ENCODE results near the gene EXOC2. TPM values are rescaled to one million over a fixed set of nuclear protein-coding genes. Genes with fewer than 3 reads are reported as not detected.

Gene EXOC2
- total RNA-seq, 2 donors from 2014 or later = 34.0 to 46.1 TPM

DNA sequence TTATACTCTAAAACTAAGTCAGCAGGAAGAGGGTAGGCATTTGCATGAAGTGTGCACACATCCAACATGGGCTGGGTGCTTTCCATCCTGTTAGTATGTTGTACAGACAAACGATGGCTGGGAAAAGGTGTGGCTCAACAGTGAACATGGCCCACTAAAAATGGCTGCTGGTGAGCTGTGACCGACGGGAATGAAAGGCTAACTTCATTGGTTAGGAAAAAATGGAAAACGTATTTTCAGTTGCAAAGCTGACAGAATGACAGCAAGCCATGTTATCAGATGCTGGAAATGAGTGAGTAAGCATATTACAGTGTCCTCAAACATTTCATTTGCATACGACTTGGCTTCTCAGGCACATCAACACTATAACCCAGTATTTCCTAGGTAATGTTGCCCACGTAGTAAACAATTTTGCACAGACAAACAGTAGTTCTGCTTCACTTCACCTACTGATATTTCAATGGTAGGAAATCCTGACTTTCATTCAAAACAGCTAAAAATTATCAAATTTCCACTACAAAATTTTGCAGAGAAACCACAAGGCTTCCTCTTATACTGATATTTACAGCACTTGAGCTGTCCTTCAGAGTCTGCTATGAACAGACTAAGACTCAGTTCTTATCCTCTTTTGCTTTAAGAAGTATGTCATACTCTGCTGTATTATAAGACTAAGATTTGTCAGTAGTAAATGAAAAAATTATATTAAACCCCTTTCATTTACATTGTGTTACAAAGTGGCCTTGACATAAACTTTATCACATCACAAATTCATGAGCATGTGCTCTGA lies 202.5 kb downstream of the EXOC2 start:
- DNase-seq (ENCODE audit: low spot score) (no peak), ATAC-seq (peak; percentile 79 to 81)
- H3K4me3 Mint-ChIP-seq = peak overlapping the region; percentile 87
- peak overlapping the region; percentile 88 to 94 for H3K27ac Mint-ChIP-seq
- H3K27me3 Mint-ChIP-seq = no peaks in the 10 kb centered on the region
- peaks cover 14% of the 10 kb centered on the region for H3K36me3 Mint-ChIP-seq
- H3K4me1 Mint-ChIP-seq (ENCODE audit: low read depth in 2 of 2) = peaks cover 49 to 61% of the 10 kb centered on the region in 2 donors
- no peaks in the 10 kb centered on the region for H3K9me3 Mint-ChIP-seq

DNA sequence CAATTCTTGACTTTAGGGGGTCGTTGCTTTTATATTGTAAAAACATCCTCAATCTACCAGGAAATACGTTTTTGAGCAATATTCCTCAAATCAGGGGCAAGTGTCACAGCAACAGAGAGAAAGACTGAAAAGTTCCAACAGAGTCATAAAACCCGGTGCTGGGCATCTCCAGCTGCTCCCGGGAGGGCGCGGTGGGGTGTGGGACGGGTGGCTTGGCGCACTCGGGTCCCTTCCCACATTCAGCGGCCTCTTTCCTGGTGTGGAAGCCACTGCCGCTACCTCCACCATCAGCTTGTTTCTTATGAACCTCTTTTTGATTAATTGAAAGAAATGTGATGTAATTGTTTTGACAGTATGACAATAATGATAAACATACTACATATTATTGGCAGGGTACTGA lies 203.2 kb downstream of the EXOC2 start:
- Mint-ChIP-seq H3K9me3 (no peaks in the 10 kb centered on the region), H3K27me3 (no peaks in the 10 kb centered on the region), H3K4me1 (ENCODE audit: low read depth in 2 of 2) (peaks cover 49 to 61% of the 10 kb centered on the region in 2 donors), H3K27ac (peak overlapping the region; percentile 88 to 94), H3K36me3 (peaks cover 14% of the 10 kb centered on the region), H3K4me3 (peak overlapping the region; percentile 87)
- DNase-seq (ENCODE audit: low spot score) = no peak
- ATAC-seq = no peak

DNA sequence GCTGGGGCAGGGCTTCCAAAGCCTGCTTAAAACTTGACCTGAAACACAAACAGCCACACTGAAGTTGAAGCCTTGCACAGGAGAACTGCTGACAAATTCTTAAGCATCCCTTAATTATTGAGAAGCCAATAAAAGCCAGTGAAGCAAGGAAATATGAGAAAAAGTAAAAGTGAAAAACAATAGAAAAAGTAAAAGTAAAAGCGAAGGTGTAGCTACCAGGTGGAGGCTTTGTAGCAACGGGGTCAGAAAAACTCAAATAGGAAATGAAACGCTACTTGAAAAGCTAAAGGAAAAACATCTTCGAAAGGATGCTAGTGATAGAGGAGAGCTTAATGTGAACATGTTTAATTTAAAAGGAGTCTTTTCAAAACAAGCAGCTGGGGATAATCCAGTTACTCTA lies 203.9 kb downstream of the EXOC2 start:
- peaks cover 52 to 62% of the 10 kb centered on the region in 2 donors for H3K4me1 Mint-ChIP-seq (ENCODE audit: low read depth in 2 of 2)
- no peaks in the 10 kb centered on the region for H3K9me3 Mint-ChIP-seq
- ATAC-seq (no peak), DNase-seq (ENCODE audit: low spot score) (no peak)
- H3K27ac Mint-ChIP-seq = peak overlapping the region; percentile 88 to 94
- peak overlapping the region; percentile 87 for H3K4me3 Mint-ChIP-seq
- H3K36me3 Mint-ChIP-seq = peaks cover 17% of the 10 kb centered on the region
- H3K27me3 Mint-ChIP-seq = no peaks in the 10 kb centered on the region

DNA sequence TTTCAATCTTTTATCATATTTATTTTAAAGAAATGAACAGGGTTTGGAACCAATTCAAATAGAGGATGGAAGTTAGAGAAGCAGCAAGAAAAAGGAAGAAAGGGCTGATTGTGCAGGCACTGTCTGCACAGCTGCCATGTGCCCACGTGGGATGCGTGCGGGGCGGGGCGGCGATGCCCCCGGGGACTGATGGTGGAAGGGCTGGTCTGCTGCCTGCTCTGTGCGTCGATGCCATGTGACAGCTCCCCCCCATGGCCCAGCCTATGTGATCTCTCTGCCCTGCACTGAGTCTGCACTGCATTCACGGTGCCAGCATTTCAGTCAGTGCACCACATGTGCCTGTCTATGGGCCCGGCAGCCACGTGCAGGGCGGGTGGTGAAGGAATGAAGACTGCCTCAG lies 205.0 kb downstream of the EXOC2 start:
- no peak overlapping the region for H3K4me3 Mint-ChIP-seq

DNA sequence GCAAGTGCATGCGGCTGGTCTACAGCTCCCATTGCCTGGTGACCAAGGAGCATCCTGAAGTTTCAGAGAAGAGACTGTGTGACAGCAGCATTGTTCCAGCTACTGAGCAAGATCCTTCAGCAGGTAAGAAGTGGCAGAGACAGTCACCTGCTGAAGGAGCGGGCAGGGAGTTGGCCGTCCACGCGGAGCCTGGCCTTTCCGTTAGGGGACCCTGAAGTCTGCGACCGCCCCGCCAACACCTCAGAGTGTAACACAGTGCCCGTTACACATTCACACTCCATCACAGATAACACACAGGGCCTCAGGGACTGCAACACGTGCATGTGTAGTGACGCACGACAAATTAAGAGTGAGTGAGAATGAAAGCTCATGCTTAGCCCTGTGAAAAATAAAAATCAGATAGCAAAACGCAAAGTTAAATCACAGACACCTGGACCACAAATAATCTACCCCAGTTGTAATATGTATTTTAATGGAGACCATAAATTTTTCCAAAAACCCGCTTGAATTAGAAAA lies 207.2 kb downstream of the EXOC2 start:
- H3K4me3 Mint-ChIP-seq = no peak overlapping the region
- no peak overlapping the region for H3K27ac Mint-ChIP-seq
- DNase-seq (ENCODE audit: low spot score) (no peak), ATAC-seq (no peak)
- peaks cover 30 to 46% of the 10 kb centered on the region in 2 donors for H3K4me1 Mint-ChIP-seq (ENCODE audit: low read depth in 2 of 2)
- peaks cover 16% of the 10 kb centered on the region for H3K36me3 Mint-ChIP-seq
- H3K9me3 Mint-ChIP-seq = no peaks in the 10 kb centered on the region
- no peaks in the 10 kb centered on the region for H3K27me3 Mint-ChIP-seq

More for the DNA sequence above, 205.0 kb downstream of the EXOC2 start:
- peaks cover 51 to 60% of the 10 kb centered on the region in 2 donors for H3K4me1 Mint-ChIP-seq (ENCODE audit: low read depth in 2 of 2)
- no peak for DNase-seq (ENCODE audit: low spot score)
- no peak for ATAC-seq
- no peaks in the 10 kb centered on the region for H3K9me3 Mint-ChIP-seq
- no peak overlapping the region for H3K27ac Mint-ChIP-seq
- peaks cover 21% of the 10 kb centered on the region for H3K36me3 Mint-ChIP-seq
- no peaks in the 10 kb centered on the region for H3K27me3 Mint-ChIP-seq

DNA sequence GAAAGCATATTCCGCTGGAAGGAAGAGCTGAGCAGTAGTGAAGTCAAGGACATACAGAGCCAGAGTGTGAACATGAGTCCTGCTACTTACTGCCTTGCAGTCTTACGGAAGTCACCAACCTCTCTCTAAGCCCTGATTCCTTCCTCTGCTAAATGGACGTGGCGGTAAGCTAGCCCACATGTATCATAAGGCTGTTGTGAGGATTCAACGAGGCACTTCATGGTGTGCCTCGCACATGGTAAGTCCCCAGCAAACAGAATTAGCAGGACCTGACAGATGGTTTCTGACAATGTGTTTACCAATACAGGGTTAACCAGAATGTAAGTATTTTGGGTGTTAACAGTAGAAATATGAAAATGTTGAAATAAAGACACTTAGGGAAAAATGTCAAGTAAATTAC lies 208.2 kb downstream of the EXOC2 start:
- ATAC-seq = peak in 1 of 2 donors; percentile 11
- Mint-ChIP-seq H3K4me1 (ENCODE audit: low read depth in 2 of 2) (peaks cover 23 to 36% of the 10 kb centered on the region in 2 donors), H3K27ac (peak overlapping the region; percentile 81 to 84), H3K27me3 (no peaks in the 10 kb centered on the region), H3K9me3 (no peaks in the 10 kb centered on the region), H3K36me3 (peaks cover 16% of the 10 kb centered on the region), H3K4me3 (peak overlapping the region; percentile 45)
- DNase-seq (ENCODE audit: low spot score) = no peak

DNA sequence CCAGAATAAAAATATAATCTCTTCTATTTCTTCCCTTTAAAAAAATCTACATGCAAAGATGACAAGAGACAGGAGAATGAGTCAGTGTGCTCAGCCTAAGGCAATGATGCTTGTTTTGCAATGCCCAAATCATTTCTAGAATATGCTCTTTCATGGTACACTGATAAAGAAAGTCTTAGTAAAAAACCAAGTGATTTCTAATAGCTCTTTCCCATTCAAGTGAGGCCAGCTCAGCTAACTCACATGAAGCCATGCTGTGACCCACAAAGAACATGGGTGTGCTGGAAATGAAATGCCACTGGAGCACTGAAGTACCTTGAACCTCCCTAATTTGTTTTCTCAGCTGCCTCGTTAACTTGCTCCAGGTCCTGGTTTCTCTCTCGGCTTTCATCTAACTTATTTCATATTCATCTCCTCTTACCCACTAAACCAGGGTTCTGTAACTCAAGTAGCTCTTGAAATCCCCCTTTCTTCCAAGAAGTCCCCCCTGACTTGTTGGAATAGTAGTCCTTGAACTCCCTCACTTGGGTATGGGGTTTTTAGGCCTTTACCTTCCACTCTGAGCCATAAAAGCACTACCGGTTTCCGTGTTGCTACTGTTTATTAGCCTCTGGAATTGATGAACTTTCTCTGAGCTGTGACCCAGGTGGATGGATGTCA lies 208.7 kb downstream of the EXOC2 start:
- peak overlapping the region; percentile 81 to 84 for H3K27ac Mint-ChIP-seq
- H3K36me3 Mint-ChIP-seq = peaks cover 13% of the 10 kb centered on the region
- no peaks in the 10 kb centered on the region for H3K9me3 Mint-ChIP-seq
- H3K27me3 Mint-ChIP-seq = no peaks in the 10 kb centered on the region
- DNase-seq (ENCODE audit: low spot score) (no peak), ATAC-seq (peak; percentile 93)
- H3K4me1 Mint-ChIP-seq (ENCODE audit: low read depth in 2 of 2) = peaks cover 18 to 34% of the 10 kb centered on the region in 2 donors
- peak overlapping the region; percentile 45 for H3K4me3 Mint-ChIP-seq

DNA sequence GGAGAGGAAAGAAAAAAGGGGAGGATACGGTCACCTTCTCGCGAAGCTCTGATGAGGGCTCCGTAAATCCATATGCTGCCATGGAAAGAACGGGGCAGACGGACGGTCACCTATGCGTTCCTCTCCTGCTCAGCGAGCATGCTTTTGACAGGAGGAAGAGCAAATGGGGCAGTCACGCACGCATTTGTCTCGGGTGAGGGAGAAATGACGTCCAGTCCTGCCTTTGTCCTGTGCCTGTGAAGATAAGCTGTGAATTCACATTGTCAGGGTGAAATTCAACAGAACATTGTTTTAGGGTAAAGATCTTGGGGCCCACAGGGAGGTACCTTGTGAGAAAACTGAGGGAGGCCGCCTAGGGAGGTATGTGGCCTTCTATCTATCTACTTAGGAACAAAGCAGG lies 217.6 kb downstream of the EXOC2 start:
- DNase-seq (ENCODE audit: low spot score) = no peak
- H3K9me3 Mint-ChIP-seq = no peaks in the 10 kb centered on the region
- no peaks in the 10 kb centered on the region for H3K27me3 Mint-ChIP-seq
- no peak for ATAC-seq
- no peaks in the 10 kb centered on the region for H3K36me3 Mint-ChIP-seq
- H3K4me1 Mint-ChIP-seq (ENCODE audit: low read depth in 2 of 2) = peaks cover 32 to 39% of the 10 kb centered on the region in 2 donors
- H3K4me3 Mint-ChIP-seq = peak overlapping the region; percentile 67
- peak overlapping the region; percentile 0 to 89 for H3K27ac Mint-ChIP-seq

DNA sequence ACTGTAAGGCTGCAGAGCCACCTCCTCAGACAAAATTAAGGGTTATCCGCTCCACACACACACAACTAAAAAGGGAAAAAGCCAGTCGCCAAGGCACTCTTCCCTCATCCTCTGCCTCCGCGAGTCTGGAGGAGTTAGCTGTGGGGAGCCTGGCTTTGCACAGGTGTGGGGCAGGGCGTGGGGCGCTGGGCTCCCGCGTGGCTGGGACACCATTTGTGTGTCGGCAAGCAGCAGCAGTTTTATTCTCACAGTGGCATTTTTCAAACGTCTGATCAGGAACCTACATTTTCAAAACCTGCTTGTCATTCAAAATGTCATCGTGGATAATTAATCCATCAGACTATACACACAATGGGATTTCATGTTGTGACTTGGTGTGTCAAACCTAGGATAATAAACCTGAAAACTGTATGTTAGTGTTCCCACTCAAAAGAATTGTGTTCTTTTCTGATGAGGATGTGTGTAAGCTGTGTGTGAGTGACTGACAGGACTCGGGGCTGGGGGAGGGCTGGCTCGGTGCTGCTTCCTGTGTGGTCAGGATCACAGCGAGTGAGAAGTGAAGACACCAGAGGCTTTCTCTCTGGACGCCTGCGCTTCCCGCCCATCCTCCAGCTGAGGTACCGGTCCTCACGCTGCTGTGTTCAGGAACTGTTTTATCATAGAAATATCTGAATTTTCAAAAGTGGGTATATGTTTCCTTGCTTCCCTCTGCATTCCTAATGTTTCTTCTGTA lies 218.3 kb downstream of the EXOC2 start:
- peak; percentile 91 for DNase-seq (ENCODE audit: low spot score)
- peak overlapping the region; percentile 67 for H3K4me3 Mint-ChIP-seq
- H3K27me3 Mint-ChIP-seq = no peaks in the 10 kb centered on the region
- peak; percentile 97 to 100 for ATAC-seq
- no peaks in the 10 kb centered on the region for H3K36me3 Mint-ChIP-seq
- no peaks in the 10 kb centered on the region for H3K9me3 Mint-ChIP-seq
- peaks cover 38 to 46% of the 10 kb centered on the region in 2 donors for H3K4me1 Mint-ChIP-seq (ENCODE audit: low read depth in 2 of 2)
- peak overlapping the region; percentile 0 to 89 for H3K27ac Mint-ChIP-seq

DNA sequence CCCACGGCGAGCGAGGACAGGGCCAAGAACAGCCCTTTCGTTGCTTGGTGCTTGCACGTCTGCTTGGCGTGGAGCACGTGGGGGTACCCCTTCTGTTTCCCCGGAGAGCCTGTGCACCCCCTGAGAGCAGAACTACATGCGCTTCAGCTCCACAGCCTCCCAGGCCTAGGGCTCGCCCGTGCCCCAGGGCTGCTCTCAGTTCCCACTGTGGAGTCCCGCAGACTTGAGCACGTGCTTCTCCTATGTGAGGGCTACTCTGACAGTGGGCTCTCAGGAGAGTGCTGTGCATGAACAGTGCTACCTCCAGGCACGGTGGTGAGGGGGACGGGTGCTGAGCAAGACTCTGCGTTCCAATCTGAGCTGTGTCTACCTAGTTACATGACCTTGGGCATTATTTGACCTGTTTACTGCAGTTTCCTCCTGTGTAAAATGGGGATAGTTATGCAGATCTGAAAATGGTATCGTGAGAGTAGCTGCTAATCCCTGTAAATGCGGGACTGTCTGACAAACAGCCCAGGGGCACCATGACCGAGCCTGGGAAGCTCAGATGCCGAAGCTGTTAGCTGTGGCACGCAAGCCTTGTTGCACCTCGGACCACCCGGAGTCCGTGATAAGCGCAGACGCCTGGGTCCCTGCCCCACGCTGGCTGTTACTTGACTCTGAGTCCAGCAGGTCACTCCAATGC lies 219.0 kb downstream of the EXOC2 start:
- no peak for DNase-seq (ENCODE audit: low spot score)
- Mint-ChIP-seq H3K4me1 (ENCODE audit: low read depth in 2 of 2) (peaks cover 40 to 41% of the 10 kb centered on the region in 2 donors), H3K36me3 (no peaks in the 10 kb centered on the region), H3K27ac (peak overlapping the region; percentile 0 to 89), H3K4me3 (peak overlapping the region; percentile 67), H3K9me3 (no peaks in the 10 kb centered on the region), H3K27me3 (no peaks in the 10 kb centered on the region)
- ATAC-seq = no peak

DNA sequence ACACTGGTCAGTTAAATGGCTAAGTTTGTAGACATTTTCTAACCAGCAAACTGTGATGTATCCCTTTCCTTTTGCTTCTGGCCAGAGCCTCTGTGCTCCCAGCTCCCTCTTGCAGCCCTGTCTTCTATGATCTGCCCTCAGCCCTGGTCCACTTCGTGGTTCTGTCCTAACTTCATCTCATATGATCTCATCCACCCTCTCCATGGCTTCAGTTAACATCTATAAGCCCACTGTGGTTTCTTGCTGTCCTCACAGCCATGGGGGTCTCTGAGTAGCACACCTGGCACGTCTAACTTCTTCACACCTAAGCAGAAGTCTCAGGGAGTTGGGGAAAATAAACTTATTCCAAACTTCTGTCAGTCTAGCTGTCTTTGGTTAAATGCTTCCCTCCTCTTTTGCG lies 219.6 kb downstream of the EXOC2 start:
- H3K27ac Mint-ChIP-seq = peak overlapping the region in 1 of 2 donors; percentile 89

DNA sequence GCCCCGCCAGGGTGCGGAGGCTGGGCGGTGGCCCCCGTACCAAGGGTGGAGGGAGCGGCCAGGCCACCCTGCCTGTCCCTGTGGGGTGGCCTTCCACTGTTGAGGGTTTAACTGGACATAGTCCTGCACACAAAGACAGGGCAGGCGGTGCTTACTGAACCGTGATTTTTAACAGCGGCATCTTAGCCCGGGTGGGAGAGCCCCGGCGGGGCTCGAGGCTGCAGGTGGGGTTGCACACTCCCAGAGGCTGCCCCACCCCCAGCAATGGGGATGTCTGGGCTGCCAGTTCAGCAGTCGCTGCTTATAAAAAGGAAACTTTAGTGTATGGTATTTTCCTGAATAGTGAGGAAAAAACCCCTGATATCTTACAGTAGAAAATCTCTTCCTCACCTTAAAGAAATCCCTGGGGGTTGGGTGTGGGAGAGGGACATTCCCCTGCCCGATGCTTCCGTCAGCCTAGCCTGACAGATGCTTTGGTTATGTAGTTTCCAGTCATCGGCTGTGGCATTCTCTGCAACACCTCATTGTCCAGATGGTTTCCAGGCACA lies 222.0 kb downstream of the EXOC2 start:
- Mint-ChIP-seq H3K27ac (peak overlapping the region in 1 of 2 donors; percentile 9), H3K9me3 (no peaks in the 10 kb centered on the region), H3K36me3 (no peaks in the 10 kb centered on the region), H3K4me1 (ENCODE audit: low read depth in 2 of 2) (peaks cover 35 to 40% of the 10 kb centered on the region in 2 donors), H3K27me3 (peaks cover 3 to 7% of the 10 kb centered on the region in 2 donors), H3K4me3 (no peak overlapping the region)
- no peak for ATAC-seq
- no peak for DNase-seq (ENCODE audit: low spot score)

More for the DNA sequence above, 219.6 kb downstream of the EXOC2 start:
- Mint-ChIP-seq H3K4me1 (ENCODE audit: low read depth in 2 of 2) (peaks cover 39 to 42% of the 10 kb centered on the region in 2 donors), H3K36me3 (no peaks in the 10 kb centered on the region), H3K9me3 (no peaks in the 10 kb centered on the region), H3K4me3 (no peak overlapping the region), H3K27me3 (no peaks in the 10 kb centered on the region)
- ATAC-seq (no peak), DNase-seq (ENCODE audit: low spot score) (no peak)

Data from natural killer cell treated with Interleukin-12 subunit alpha and Interleukin-12 subunit beta and Interleukin-15 and Interleukin-18, amount 100 ng/mL, for 72 hours (primary cell).